Stimulated activated CD8-positive, alpha-beta memory T cell treated with anti-CD3 and anti-CD28 coated beads, Interleukin-7, amount 100 ng/mL, for 48 hours (primary cell): Measurements from ENCODE around the gene FIBCD1.

ENCODE experiments used
- DNase-seq, 2 donors: peaks; one replicate each; pipeline ENCODE4 v3.0.0-alpha.2; 2020; ENCODE audit warnings: low read depth in 1 of 2; ENCODE audit errors: extremely low read depth in 1 of 2

The FIBCD1 gene

GRCh38 chr9:130923611-130924447, 15.2 kb downstream of the FIBCD1 start:
- DNase-seq: no peak

GRCh38 chr9:130922893-130923610, 16.0 kb downstream of the FIBCD1 start:
- DNase-seq: no peak

GRCh38 chr9:130921989-130922892, 16.8 kb downstream of the FIBCD1 start:
- no peak for DNase-seq

- DNase-seq: no peak
These were observed 17.6 kb downstream of the FIBCD1 start for GRCh38 chr9:130921300-130921988.

- no peak for DNase-seq
These were observed 18.2 kb downstream of the FIBCD1 start for GRCh38 chr9:130920762-130921299.

GRCh38 chr9:130920233-130920632, 18.8 kb downstream of the FIBCD1 start:
- no peak for DNase-seq

- DNase-seq: no peak
These were observed 19.4 kb downstream of the FIBCD1 start for GRCh38 chr9:130919559-130920145.

GRCh38 chr9:130918826-130919558, 20.1 kb downstream of the FIBCD1 start:
- DNase-seq: no peak

- no peak for DNase-seq
These were observed 20.8 kb downstream of the FIBCD1 start for GRCh38 chr9:130918101-130918825.

- no peak for DNase-seq
These were observed 21.7 kb downstream of the FIBCD1 start for GRCh38 chr9:130917168-130917960.

- no peak for DNase-seq
These were observed 24.0 kb downstream of the FIBCD1 start for GRCh38 chr9:130915096-130915447.

GRCh38 chr9:130914417-130915095, 24.5 kb downstream of the FIBCD1 start:
- DNase-seq: no peak

- no peak for DNase-seq
These were observed 25.2 kb downstream of the FIBCD1 start for GRCh38 chr9:130913599-130914416.

- no peak for DNase-seq
These were observed 26.0 kb downstream of the FIBCD1 start for GRCh38 chr9:130912932-130913598.

- DNase-seq: no peak
These were observed 27.6 kb downstream of the FIBCD1 start for GRCh38 chr9:130911254-130912049.
